ENCODE results near the gene RHBDL1.

Gene RHBDL1

DNA sequence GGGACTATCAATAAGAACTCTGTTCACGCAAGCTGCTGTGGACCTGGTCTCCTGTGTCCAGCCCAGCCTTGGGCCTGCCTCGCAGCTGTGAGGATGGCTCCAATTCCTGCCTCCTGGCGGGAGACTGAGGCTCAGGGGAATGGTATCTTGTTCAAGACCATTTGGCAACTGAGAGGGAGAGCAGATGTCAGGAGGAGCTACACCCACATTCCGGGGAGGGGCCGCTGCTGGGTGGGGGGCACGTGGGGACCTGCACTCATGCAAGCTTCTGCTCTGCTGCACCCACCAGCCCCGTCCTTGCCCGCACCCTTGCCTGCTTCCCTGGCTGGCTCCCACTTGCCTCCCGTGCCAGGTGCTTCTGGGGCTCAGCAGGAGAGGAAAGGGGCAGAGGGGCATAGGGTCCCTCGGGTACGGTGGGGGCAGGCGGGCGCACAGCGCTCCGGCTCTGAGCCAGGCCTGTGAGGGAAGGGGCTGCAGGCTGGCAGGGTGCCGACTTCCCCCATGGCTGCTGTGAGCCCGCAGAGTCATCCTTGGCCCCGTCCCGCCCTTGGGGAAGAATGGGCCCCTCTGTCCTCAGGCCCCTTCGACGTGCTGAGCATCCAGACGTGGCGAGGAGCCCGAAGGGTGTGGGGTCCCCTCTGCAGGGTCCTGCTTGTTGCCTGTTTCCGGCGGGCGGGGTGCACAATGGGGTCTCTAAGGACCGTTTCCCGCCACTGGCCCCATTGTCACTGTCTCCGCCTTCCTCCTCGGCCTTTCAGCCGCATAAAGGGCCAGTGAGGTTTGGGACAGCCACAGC is 42.2 kb downstream of the RHBDL1 start:
- no peak for DNase-seq (ENCODE audit: low read depth in 2 of 3, low spot score in 2 of 3)

DNA sequence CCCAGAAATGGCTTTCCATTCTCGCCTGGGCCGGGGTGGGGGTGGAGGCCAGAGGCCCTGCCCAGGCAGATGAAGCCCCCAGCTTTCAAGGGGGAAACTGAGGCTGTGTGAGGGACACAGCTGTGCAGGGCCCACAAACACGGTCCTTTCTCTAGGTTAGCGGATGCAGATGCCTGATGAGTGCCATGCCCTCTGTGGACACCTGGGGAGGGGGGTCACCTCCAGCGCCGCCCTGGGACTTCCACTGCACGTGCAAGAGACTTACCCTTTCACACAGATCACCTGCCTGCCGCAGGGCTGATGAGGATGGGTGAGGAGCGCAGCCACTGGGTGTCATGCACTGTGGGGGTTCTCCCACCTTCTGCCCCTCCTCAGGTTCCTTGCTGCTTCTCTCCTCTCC is 42.9 kb downstream of the RHBDL1 start:
- DNase-seq (ENCODE audit: low read depth in 2 of 3, low spot score in 2 of 3) = no peak

DNA sequence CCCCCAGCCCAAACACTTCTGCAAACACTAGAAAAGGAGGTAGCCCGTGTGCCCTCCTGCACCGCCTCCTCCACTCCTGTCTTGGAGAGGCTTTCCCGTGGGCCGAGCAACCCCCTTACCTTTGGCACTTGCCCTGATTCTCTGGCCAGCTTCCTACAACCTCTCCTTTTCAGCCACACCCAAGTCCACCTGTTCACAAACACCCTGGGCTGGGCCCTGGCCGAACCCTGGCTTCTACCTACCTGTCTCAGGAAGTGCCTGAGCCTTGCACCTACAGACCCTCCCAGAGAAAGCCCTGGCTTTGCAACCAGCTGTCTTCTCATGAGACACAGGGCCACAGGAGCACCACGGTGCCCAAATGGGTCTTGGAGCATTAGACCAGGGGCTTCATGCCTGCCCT is 43.5 kb downstream of the RHBDL1 start:
- no peak for DNase-seq (ENCODE audit: low read depth in 2 of 3, low spot score in 2 of 3)

DNA sequence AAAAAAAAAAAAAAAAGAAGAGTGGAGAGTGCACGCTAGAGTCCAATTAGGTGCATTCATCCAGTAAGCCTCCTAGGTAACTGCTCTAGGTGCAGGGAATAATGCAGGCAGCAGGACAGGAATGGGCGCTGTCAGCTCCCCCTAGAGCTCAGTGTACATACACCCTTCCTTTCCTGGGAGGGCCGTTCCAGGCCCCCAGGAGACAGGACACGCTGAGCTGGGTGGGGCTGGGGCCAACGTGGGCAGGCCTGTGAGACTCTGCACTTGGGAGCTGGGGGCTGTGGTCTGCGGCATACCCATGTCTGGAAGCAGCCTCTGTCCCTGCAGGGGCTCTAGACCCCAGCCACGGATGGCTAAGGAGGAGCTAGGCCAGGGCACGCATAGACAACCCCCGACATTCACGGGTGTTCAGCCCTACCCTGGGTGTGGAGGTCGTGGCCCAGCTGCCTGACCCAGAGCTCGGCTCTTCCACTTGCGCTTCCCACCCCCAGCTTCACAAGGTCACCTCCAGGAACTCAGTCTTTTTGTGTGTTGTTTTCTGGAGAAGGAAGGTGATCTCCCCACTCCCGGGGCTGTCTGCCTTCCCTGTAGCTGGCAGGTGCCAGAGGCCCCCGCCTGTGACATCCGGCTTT is 44.5 kb downstream of the RHBDL1 start:
- DNase-seq (ENCODE audit: low read depth in 2 of 3, low spot score in 2 of 3) = no peak

DNA sequence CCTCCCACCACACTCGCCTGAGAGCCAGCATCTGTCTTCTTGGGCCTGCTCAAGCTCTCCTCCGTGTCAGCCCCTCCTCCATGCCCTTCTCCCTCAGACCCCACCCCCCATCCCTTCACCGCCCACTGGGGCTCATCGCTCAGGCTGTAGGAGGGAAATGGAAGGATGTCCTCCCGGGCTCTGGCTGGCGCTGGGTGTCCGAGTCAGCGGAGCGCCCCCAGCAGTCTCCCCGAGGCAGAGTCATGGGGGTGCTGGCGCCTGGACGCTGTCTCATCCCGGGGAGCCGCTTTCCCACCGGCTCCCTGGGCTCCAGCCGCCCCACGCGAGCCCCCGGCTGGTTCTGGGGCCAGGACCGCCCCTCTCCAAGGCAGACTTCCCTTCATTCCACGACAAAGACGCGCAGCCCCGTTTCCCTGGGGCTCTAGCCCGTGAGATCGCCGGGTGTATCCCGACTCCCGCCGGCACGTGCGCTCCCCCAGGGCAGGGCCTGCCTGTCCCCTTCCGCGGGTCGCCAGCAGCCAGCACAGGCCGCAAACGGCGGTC is 45.0 kb downstream of the RHBDL1 start:
- no peak for DNase-seq (ENCODE audit: low read depth in 2 of 3, low spot score in 2 of 3)

DNA sequence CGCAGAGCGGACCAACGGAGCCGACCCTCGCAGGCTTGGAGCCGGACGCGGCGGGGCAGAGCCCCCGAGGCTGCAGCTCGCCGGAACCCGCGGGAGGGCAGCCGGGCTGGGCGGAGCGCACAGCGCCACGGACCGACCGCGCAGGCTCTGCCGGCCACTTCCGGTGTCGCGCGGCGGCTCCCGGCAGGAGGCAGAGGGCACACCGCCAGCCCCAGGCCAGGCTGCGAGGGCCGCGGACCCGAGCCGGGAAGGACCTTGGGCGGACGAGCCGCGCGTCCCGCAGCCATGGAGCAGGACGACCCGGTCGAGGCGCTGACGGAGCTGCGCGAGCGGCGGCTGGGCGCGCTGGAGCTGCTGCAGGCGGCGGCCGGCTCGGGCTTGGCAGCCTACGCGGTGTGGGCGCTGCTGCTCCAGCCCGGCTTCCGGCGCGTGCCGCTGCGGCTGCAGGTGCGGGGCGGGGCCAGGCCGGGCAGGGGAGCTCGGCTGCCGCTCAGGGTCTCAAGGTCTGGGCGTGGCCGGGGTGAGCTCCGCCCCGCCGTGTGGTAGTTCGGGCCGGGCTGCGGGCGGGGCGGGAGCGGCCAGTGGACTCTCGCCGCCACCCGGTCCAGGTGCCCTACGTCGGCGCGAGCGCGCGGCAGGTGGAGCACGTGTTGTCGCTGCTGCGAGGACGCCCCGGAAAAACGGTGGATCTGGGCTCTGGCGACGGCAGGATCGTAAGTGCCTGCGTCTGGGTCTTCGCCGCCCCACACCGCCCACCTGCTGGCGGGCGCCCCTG is 45.7 kb downstream of the RHBDL1 start, which contains the start of gene ANTKMT:
Gene ANTKMT (plus strand): TSS at position 157 of the 775 bp plus-strand sequence. CDS start 129 bp downstream, at position 286.
- peak in 2 of 3 experiments; percentile 49 to 75 for DNase-seq (ENCODE audit: low read depth in 2 of 3, low spot score in 2 of 3)

DNA sequence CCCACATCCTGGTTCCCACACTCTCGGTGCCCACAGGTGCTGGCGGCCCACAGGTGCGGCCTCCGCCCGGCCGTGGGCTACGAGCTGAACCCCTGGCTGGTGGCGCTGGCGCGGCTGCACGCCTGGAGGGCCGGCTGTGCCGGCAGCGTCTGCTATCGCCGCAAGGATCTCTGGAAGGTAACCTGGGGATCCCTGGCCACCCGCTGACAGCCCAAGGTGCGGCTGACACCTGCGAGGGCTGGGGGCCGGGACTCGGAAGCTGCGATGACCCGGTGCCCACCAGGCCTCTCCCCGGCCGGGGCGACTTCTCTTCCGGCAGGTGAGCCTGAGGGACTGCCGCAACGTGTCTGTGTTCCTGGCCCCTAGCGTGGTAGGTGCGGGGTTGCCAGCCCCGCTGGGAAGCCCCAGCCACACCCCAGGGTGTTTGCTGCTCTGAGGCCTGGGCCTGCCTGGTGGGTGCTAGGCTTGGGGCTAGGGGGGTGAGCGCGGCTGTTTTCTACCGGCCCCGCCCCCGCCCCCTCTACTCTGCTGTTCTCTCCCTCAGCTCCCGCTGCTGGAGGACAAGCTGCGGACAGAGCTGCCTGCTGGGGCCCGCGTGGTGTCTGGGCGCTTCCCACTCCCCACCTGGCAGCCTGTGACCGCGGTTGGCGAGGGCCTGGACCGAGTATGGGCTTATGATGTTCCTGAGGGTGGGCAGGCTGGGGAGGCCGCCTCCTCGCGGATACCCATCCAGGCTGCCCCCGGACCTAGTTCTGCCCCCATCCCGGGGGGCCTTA is 46.5 kb downstream of the RHBDL1 start:
- DNase-seq (ENCODE audit: low read depth in 2 of 3, low spot score in 2 of 3) = no peak

DNA sequence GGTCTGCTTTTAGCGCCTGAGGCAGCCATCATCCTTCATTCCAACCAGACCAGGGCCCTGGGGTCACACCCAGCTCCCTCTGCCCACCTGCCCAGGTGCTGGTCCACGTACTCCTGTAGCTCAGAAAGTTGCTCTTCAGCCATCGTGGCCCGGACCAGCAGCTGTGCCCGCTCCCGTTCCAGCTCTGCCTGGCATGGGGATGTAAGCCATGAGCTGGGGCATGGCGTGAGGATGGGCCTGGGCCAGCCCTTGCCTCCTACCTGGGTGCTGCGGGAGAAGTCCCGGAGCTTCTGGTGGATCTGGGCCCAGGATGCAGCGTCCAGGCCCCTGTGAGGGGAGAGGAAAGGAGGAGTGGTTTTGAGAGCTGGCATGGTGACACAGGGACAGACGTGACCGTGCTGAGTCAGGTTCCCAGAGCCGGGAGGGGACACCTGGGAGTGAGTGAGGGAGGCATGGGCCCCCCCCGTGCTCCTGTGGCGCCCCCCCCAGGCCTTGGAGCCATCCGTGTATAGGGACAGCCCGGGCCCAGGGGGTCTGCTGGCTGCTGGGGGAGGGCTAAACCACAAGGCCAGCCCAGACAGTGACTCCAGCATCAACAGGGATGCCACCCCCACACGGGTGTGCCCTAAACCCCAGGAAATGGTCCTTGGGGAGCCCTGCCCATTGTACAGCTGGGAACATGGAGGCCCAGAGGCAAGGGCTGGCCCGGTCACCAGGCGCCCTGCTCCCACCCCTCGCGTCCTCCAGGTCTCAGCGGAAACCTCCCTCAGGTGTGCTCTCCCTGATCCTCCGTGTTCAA is 47.6 kb downstream of the RHBDL1 start:
- no peak for DNase-seq (ENCODE audit: low read depth in 2 of 3, low spot score in 2 of 3)

DNA sequence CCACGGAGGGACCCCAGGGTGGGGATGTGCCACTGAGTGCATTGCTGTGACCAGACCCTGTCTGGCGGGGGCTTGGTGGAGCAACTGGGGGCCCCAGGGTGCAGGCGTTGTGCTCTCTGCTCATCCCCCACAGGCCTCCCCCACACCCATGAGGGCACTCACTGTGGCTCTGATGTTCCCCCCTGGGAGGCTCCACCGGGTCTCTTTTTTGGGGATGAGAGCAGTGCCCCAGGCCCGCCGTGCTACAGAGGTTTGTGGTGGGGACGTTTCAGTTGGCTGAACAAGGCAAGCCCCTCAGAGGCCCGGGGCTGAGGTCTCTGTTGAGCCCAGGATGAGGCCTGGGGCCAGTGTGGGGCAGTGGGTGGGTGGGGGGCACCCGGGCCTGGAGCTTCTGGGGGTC is 48.2 kb downstream of the RHBDL1 start:
- no peak for DNase-seq (ENCODE audit: low read depth in 2 of 3, low spot score in 2 of 3)

DNA sequence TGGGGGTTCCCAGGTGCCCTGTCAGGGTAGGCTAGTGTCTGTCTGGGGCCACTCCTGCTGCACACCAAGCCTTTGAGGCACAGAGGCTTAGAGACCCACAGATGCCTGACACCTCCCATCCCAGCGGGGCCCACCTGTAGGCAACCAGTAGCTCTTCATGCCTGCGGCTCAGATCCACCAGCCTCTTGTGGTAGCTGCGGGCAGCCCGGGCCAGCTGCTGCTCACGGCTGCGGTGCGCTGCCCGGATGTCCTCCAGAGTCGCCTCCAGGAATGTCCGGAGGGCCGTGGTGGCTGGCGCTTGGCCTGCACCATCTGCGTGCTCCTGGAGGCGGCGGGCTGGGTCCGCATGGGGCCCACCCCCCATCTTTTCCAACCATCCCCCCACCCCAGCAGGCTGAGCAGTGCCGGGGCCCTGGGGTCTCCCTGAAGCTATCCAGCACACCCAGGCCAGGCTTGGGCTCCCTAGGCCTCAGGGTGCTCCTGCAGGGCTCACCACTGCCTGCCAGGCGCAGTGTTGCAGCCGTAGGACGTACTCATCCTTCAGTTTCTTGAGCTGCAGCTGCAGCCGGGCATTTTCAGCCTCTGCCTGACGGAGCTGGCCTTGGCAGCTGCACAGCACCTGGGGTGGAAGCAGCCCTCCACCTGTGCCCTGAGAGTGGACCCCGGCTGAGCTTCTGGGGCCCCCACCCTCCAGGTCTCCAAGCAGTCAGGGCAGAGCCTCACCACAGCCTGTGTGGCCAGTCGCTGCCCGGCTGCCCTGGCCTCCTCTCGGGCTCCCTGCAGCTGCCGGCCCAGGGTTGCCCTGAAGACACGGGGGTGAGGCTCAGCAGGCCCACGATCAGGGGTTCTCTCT is 48.9 kb downstream of the RHBDL1 start:
- DNase-seq (ENCODE audit: low read depth in 2 of 3, low spot score in 2 of 3) = no peak

DNA sequence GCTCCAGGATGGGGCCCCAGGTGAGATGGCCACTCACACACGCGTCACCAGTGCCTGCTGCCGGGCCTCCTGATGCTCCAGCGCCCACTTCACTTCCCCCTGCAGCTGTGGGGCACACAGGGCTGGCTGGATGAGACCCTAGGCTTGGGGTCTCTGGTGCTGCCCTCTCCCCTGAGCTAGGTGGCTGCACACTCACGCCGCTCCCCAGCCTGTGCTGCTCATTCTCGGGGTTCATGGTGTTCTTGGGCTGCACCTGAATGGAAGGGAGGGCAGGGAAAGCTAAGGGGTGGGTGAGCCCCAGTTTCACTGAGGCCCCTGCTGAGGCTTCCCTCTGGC is 49.5 kb downstream of the RHBDL1 start:
- DNase-seq (ENCODE audit: low read depth in 2 of 3, low spot score in 2 of 3) = no peak

DNA sequence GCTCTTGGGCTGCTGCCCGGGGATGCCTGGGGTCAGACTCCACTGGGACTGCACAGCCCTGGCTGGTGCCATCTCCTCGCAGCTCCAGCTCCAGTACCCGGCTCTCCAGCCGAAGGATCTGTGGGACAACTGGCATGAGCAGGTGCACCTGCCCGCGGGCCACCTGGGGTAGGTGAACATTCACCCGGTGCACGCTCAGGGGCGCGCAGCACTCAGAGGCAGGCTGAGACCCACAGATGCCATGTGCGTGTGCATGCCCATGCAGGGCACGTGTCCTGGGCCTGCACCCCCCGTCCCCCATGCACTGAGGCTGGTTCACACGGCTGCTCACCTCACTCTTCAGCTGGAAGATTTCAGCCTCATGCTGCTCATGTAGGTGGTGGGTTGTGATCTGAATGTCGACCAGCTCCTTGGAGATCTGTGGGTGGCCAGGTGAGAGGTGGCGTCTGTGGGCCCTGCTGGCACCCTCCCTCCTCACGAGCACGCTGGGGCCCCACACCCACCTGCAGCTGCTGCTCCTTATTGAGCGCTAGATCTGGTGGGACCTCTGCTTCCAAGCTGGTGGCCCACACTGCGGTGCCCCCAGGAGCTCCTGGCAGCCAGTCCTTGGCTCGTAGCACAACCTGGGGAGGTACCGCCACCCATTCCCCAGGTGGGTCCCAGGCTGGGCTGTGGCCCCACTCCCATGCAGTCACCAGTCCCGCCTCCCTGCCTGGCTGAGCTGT is 50.2 kb downstream of the RHBDL1 start:
- no peak for DNase-seq (ENCODE audit: low read depth in 2 of 3, low spot score in 2 of 3)

DNA sequence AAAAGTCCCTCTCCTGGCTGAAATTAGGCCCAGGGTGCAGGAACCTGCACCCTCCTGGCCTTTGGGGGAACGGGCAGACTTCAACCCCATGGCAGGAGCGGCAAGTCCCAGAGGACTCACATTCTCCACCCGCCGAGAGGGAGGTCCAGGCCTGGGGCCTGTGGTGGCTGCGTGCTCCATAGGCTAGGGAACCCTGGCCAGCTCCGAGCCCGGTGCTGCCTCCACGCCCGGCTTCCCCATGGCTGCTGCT is 50.6 kb downstream of the RHBDL1 start:
- DNase-seq (ENCODE audit: low read depth in 2 of 3, low spot score in 2 of 3) = no peak

DNA sequence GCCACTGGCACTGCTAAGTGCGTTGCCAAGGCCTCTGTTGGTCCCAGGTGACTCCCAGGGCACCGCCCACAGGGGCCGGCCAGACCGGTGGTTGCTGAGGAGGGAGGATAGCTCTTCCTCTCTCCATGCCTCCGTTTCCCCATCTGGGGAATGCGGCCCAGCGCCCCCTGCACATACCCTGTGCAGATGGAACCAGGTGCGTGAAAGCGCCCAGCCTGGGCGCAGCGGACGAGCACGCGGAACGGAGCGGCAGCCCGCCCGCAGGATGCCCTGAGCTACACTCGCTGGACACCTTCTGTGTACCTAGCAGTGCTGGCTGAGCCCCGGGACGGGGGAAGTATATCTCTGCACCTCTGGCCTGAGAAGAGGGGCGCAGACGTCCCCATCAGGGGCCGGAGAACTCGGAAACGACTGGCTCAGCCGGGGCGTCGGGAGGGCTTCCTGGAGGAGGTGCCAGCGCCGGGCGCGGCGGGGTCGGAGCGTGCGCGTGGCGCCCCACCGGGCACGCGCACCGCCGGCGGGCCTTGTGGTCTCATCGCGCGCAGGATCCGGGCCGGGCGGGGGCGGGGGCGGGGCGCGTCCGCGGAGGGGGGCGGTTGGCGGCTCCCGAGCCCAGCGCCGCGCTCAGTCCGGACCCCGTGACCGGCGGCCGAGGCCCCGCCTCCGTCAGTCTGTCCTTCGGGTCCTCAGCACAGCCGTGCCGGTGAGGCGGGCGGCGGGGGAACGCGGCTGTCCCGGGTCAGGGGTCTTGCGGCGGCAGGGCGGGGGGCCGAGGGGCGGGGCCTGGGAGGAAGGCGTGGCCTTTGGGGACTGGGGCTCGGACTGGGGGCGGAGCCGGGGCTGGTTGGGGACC is 51.2 kb downstream of the RHBDL1 start, which contains the start of the genes CCDC78 and HAGHL:
Gene CCDC78 (minus strand): TSS at position 6 of the 853 bp plus-strand sequence. CDS start 76 bp downstream, outside the sequence.
Gene HAGHL (plus strand): TSS at position 669 of the 853 bp plus-strand sequence. CDS start 404 bp downstream, outside the sequence.
- DNase-seq (ENCODE audit: low read depth in 2 of 3, low spot score in 2 of 3) = peak in 1 of 3 experiments; percentile 59

DNA sequence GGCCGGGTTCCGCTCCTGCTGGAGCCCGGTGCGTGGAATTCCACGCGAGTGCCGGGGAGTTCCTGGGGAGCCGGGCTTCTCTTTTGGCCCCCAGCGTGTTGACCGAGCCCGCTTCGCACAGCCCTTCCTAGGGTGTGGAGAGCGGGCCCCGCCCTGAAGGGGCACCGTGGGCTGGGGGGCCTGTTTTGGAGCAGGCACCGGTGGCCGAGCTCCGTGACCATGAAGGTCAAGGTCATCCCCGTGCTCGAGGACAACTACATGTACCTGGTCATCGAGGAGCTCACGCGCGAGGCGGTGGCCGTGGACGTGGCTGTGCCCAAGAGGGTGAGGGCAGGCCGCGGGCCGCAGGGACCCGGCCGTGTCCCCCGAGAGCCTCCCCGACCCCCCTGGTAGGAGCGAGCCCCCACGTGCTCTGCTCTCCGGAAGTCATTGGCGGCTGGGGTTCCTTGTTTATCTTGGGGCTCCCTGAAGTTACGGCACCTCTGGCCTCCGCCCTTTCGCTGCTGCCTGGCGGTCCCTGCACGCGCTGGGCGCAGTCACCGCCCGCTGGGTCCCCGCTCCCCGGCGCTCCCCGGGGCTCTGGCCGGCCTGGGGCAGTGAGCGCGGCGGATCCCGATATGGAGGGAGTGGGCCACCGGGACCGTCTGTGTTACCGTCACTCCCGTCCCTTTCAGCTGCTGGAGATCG is 52.0 kb downstream of the RHBDL1 start:
- no peak for DNase-seq (ENCODE audit: low read depth in 2 of 3, low spot score in 2 of 3)

All from activated CD8-positive, alpha-beta memory T cell treated with anti-CD3 and anti-CD28 coated beads for 48 hours (primary cell).